Endothelial cell of umbilical vein (primary cell): Measurements from ENCODE around the gene CMC2. TPM values are rescaled to one million over a fixed set of nuclear protein-coding genes. Genes with fewer than 3 reads are reported as not detected.

Source experiments
- BruUV-seq: library from RNA; stranded (reverse); fragments of 400-500 nt; replicated peaks from 2 replicates; lab custom pipeline; 2021; lab: Mats Ljungman, UMichigan
- CTCF ChIA-PET: fragments of 300-600, 350-600 bp; sonication (Branson Sonifier 250); formaldehyde crosslinking; loops from one replicate; lab custom pipeline; 2021; ENCODE audit warnings: antibody characterized with exemption, inconsistent platforms; lab: Charles Lee
- POLR2A ChIA-PET: fragments of 300-600, 350-600 bp; sonication (Branson Sonifier 250); formaldehyde crosslinking; loops from one replicate; lab custom pipeline; 2021; ENCODE audit warnings: antibody characterized with exemption, inconsistent platforms; lab: Charles Lee
- DNase-seq: peaks from one replicate; pipeline ENCODE4 v3.0.0-alpha.2; 2011; ENCODE audit warnings: low read depth, low spot score
- FAIRE-seq: peaks from 2 replicates; lab custom pipeline; 2011; peaks lifted over from hg19 to GRCh38; lab: Jason Lieb, UNC
- H2AFZ ChIP-seq: 2 replicates; pipeline ENCODE4 v1.6.0; 2012; ENCODE audit warnings: low read depth, low read length, control low read depth, inconsistent platforms
- H3K27ac ChIP-seq: 2 replicates; pipeline ENCODE4 v1.5.1; 2011; ENCODE audit warnings: low read depth, mild to moderate bottlenecking, control low read depth, low read length, moderate library complexity; ENCODE audit not compliant: insufficient read depth
- H3K27me3 ChIP-seq, 2 experiments: 2 replicates each; pipeline versions ENCODE4 v1.6.0 to v1.6.1; 2011; ENCODE audit warnings: low read length in 2 of 2, mixed read lengths in 1 of 2; ENCODE audit not compliant: control insufficient read depth in 2 of 2, insufficient read depth in 2 of 2
- H3K36me3 ChIP-seq, 2 experiments: 2 replicates in 1 of 2; 3 replicates in 1 of 2; pipeline ENCODE4 v1.5.1; 2011; ENCODE audit warnings: low read length in 2 of 2, mild to moderate bottlenecking in 1 of 2, moderate library complexity in 1 of 2; ENCODE audit not compliant: control insufficient read depth in 2 of 2, insufficient read depth in 2 of 2; ENCODE audit errors: extremely low read depth in 1 of 2
- H3K4me1 ChIP-seq: 3 replicates; pipeline ENCODE4 v1.5.1; 2011; ENCODE audit warnings: mild to moderate bottlenecking, low read length; ENCODE audit not compliant: control insufficient read depth, insufficient read depth; ENCODE audit errors: extremely low read depth
- H3K4me2 ChIP-seq: 2 replicates; pipeline ENCODE4 v1.6.1; 2011; ENCODE audit warnings: low read length, control low read depth, mixed read lengths; ENCODE audit not compliant: insufficient read depth
- H3K4me3 ChIP-seq, 3 experiments: fragments of 200-600 bp in 1 of 3; sonication (generic), shearing (Covaris generic) in 1 of 3; replicated peaks in 1 of 3; 2 replicates each; pipeline ENCODE4 v1.5.1; 2011 to 2016; ENCODE audit warnings: control low read depth in 3 of 3, low read length in 3 of 3, mild to moderate bottlenecking in 2 of 3, inconsistent platforms in 1 of 3, low read depth in 1 of 3, moderate library complexity in 1 of 3; ENCODE audit not compliant: insufficient read depth in 1 of 3
- H3K79me2 ChIP-seq: 2 replicates; pipeline ENCODE4 v1.6.0; 2012; ENCODE audit warnings: low read length, inconsistent platforms; ENCODE audit not compliant: control insufficient read depth, insufficient read depth
- H3K9ac ChIP-seq: replicated peaks from 2 replicates; pipeline ENCODE3; 2011; ENCODE audit warnings: low read length, control low read depth; ENCODE audit not compliant: insufficient read depth; ENCODE audit errors: extremely low read depth
- H3K9me1 ChIP-seq: replicated peaks from 3 replicates; pipeline ENCODE4 v1.6.0; 2011; ENCODE audit warnings: mild to moderate bottlenecking, low read length; ENCODE audit not compliant: control insufficient read depth, insufficient read depth; ENCODE audit errors: extremely low read depth
- H3K9me3 ChIP-seq: replicated peaks from 2 replicates; pipeline ENCODE4 v1.5.1; 2012; ENCODE audit warnings: low read length, inconsistent platforms; ENCODE audit not compliant: control insufficient read depth, insufficient read depth
- H4K20me1 ChIP-seq: replicated peaks from 2 replicates; pipeline ENCODE3; 2011; ENCODE audit warnings: mild to moderate bottlenecking, low read length; ENCODE audit not compliant: control insufficient read depth, insufficient read depth; ENCODE audit errors: extremely low read depth
- CTCF ChIP-seq, 2 donors: IDR thresholded peaks; 1 replicate in 1 of 2; 2 replicates in 1 of 2; pipeline ENCODE4 v1.5.1; 2011; ENCODE audit warnings: low read length in 2 of 2, mild to moderate bottlenecking in 2 of 2, moderate library complexity in 2 of 2, control low read depth in 1 of 2, inconsistent platforms in 1 of 2, low read depth in 1 of 2; ENCODE audit not compliant: insufficient read depth in 1 of 2; ENCODE audit errors: extremely low read depth in 1 of 2
- EZH2 ChIP-seq: IDR thresholded peaks from 2 replicates; pipeline ENCODE4 v1.6.1; 2012; ENCODE audit warnings: borderline replicate concordance, low read depth, mild to moderate bottlenecking, moderate library complexity, low read length, inconsistent platforms; ENCODE audit not compliant: severe bottlenecking
- FOS ChIP-seq: IDR thresholded peaks from 2 replicates; pipeline ENCODE4 v1.6.1; 2011; ENCODE audit warnings: mild to moderate bottlenecking, low read length, moderate library complexity, borderline replicate concordance; ENCODE audit not compliant: insufficient read depth
- GATA2 ChIP-seq: IDR thresholded peaks from 2 replicates; pipeline ENCODE4 v1.7.0; 2011; ENCODE audit warnings: low read depth, mild to moderate bottlenecking, moderate library complexity, mixed read lengths, low read length; ENCODE audit not compliant: insufficient read length, insufficient read depth
- JUN ChIP-seq: IDR thresholded peaks from 2 replicates; pipeline ENCODE4 v1.6.1; 2011; ENCODE audit warnings: borderline replicate concordance, low read depth; ENCODE audit not compliant: insufficient read length, insufficient read depth
- MAX ChIP-seq: IDR thresholded peaks from 2 replicates; pipeline ENCODE4 v1.6.1; 2011; ENCODE audit not compliant: insufficient read depth, insufficient read length
- MYC ChIP-seq: IDR thresholded peaks from one replicate; pipeline ENCODE4 v1.6.1; 2011; ENCODE audit warnings: mild to moderate bottlenecking, low read depth, low read length
- POLR2A ChIP-seq: IDR thresholded peaks from 2 replicates; pipeline ENCODE4 v1.6.1; 2012; ENCODE audit warnings: low read depth, mild to moderate bottlenecking, control low read depth, low read length
- POLR2AphosphoS5 ChIP-seq: IDR thresholded peaks from 2 replicates; pipeline ENCODE4 v1.6.1; 2012; ENCODE audit warnings: low read depth, mild to moderate bottlenecking, control low read depth, low read length, moderate library complexity; ENCODE audit not compliant: insufficient read depth
- dilution Hi-C: fragments of 300-500 bp; cut with MboI; formaldehyde crosslinking; loops from one replicate; pipeline ENCODE4 v1.15.0; 2019; ENCODE audit warnings: low sequenced_read_pairs; ENCODE audit not compliant: extremely low pct_ligation_motif_present
- intact Hi-C: fragments of 100-400 bp; cut with micrococcal nuclease; formaldehyde crosslinking; loops from one replicate; pipeline ENCODE4 v1.10.0; 2022
- polyA plus RNA-seq, 4 experiments: library from polyadenylated mRNA; depleted of rRNA in 3 of 4; stranded (reverse) in 3 of 4; unstranded in 1 of 4; fragments of >200 nt; gene quantifications; 2 replicates each; pipeline versions ENCODE4 v1.2.1 to v1.2.3, GENCODE V29; 2011 to 2012; ENCODE audit warnings: missing spikeins in 1 of 4
- total RNA-seq: library from RNA; stranded (reverse); gene quantifications from 2 replicates; pipeline ENCODE4 v1.2.3, GENCODE V29; 2021

The CMC2 gene
- total and polyA plus RNA-seq, 2 donors (not counting 3 experiments of a cell fraction or from before 2014, with no cell fraction given): 97.8 to 216 TPM

GRCh38 chr16:81012974-81013373 lies 6.3 kb upstream of the CMC2 start:
- BruUV-seq: no TSS peak
- Histone ChIP-seq H3K27ac (no peak overlapping the region), H3K36me3 (peaks cover 7 to 9% of the 10 kb centered on the region in 2 experiments), H4K20me1 (no peaks in the 10 kb centered on the region), H3K27me3 (no peaks in the 10 kb centered on the region), H3K9me1 (no peaks in the 10 kb centered on the region), H3K4me1 (peaks cover 6% of the 10 kb centered on the region), H3K79me2 (peaks cover 39% of the 10 kb centered on the region), H3K4me2 (no peak overlapping the region), H3K9me3 (no peaks in the 10 kb centered on the region), H3K4me3 (no peak overlapping the region), H2AFZ (no peak overlapping the region), H3K9ac (no peak overlapping the region)
- ChIA-PET CTCF (no interaction called here), POLR2A (no interaction called here)
- FAIRE-seq: no peak
- dilution Hi-C loops: no loop called here
- intact Hi-C loops: no loop called here
- TF ChIP-seq POLR2AphosphoS5 (no peak), CTCF (IDR thresholded peaks at IDR 0.05; ENCODE audit: extremely low read depth in 1 of 2, insufficient read depth in 1 of 2, low read depth in 1 of 2, low read length in 2 of 2) (no peak), MYC (no peak)
- DNase-seq: no peak

DNA sequence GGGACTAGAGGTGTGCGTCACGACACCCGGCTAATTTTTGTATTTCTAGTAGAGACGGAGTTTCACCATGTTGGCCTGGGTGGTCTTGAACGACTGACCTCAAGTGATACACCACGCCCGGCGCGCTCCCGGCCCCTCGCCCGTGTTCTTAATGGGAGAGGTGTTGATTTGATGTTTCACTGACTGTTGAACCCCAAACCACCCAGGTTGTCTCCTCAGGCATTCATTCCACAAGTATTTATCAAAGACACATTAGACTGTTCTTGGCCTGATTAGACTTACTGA lies 1.8 kb upstream of the CMC2 start:
- ChIA-PET CTCF (interaction anchor here (1.1 to 2.4 kb wide), 3 partner anchors 10 to 33 kb away, joined by 3 to 7 read pairs (median 7); partner anchors contain the start of gene ATMIN), POLR2A (no interaction called here)
- intact Hi-C loops (no loop called here), dilution Hi-C loops (no loop called here)
- no peaks in the 10 kb centered on the region for H3K9me1 ChIP-seq
- TF ChIP-seq FOS (no peak), POLR2AphosphoS5 (no peak), GATA2 (no peak), EZH2 (no peak), POLR2A (no peak), JUN (no peak), CTCF (IDR thresholded peaks at IDR 0.05; ENCODE audit: extremely low read depth in 1 of 2, insufficient read depth in 1 of 2, low read depth in 1 of 2, low read length in 2 of 2) (no peak), MYC (no peak), MAX (no peak)
- no peaks in the 10 kb centered on the region for H3K9me3 ChIP-seq
- H3K9ac ChIP-seq: no peak overlapping the region
- H3K27me3 ChIP-seq: no peaks in the 10 kb centered on the region
- DNase-seq (no peak), FAIRE-seq (peak; percentile 24)
- H3K79me2 ChIP-seq: peaks cover 75% of the 10 kb centered on the region
- BruUV-seq: no TSS peak
- peak overlapping the region in 1 of 3 experiments; percentile 83 for H3K4me3 ChIP-seq
- H2AFZ ChIP-seq: no peak overlapping the region
- no peaks in the 10 kb centered on the region for H4K20me1 ChIP-seq
- peak overlapping the region; percentile 66 for H3K4me2 ChIP-seq
- H3K27ac ChIP-seq: no peak overlapping the region
- peaks cover 0 to 4% of the 10 kb centered on the region in 2 experiments for H3K36me3 ChIP-seq
- H3K4me1 ChIP-seq: peaks cover 19% of the 10 kb centered on the region
